A549 (cell line): Measurements from ENCODE around the gene CD70. TPM values are rescaled to one million over a fixed set of nuclear protein-coding genes. Genes with fewer than 3 reads are reported as not detected.
"Not testable (repeated sequence)": the region's sequence is repeated elsewhere in the genome, so short reads cannot be mapped to it uniquely, and the experiment has no call there.

Source experiments
- ATAC-seq, 2 experiments: fragments of 200-7000 bp in 1 of 2; fragments of >200 bp in 1 of 2; cut with Nextera tagmentation in 1 of 2; cut with Tn5 transposase in 1 of 2; 3 replicates each; pipeline versions ENCODE4 v1.8.0 to v1.9.1; 2018 to 2020; ENCODE audit warnings: mild to moderate bottlenecking in 1 of 2, moderate library complexity in 1 of 2
- CTCF ChIA-PET: fragments of 300-600 bp; sonication (Branson Sonifier 250); formaldehyde crosslinking; extraction: SDS; loops from one replicate; lab custom pipeline; 2021; ENCODE audit warnings: antibody characterized with exemption, inconsistent platforms; lab: Yijun Ruan, JAX
- POLR2A ChIA-PET: fragments of 350-600 bp; formaldehyde crosslinking; extraction: SDS; loops from one replicate; lab custom pipeline; 2021; ENCODE audit warnings: antibody characterized with exemption, inconsistent platforms; lab: Yijun Ruan, JAX
- DNase-seq, 2 experiments: peaks; one replicate each; pipeline versions ENCODE4 v3.0.0 to v3.0.0-alpha.2; 2011 to 2016; ENCODE audit warnings: low read depth in 1 of 2, low spot score in 1 of 2
- FAIRE-seq: peaks from 2 replicates; lab custom pipeline; 2011; peaks lifted over from hg19 to GRCh38; lab: Jason Lieb, UNC
- H3K27ac ChIP-seq, 2 experiments: fragments of >200 bp; sonication (Bioruptor Twin); formaldehyde crosslinking; 3 replicates each; pipeline ENCODE4 v1.5.1; 2016 to 2017
- H3K4me1 ChIP-seq: fragments of >200 bp; sonication (Bioruptor Twin); formaldehyde crosslinking; 3 replicates; pipeline ENCODE4 v1.6.1; 2016
- H3K4me2 ChIP-seq: fragments of >200 bp; sonication (Bioruptor Twin); formaldehyde crosslinking; 3 replicates; pipeline ENCODE4 v1.6.1; 2016
- H3K4me3 ChIP-seq: fragments of >200 bp; sonication (Bioruptor Twin); formaldehyde crosslinking; 3 replicates; pipeline ENCODE4 v1.5.1; 2016
- H3K9me3 ChIP-seq: fragments of >200 bp; sonication (Bioruptor Twin); formaldehyde crosslinking; 3 replicates; pipeline ENCODE4 v1.6.1; 2016
- CBX2 ChIP-seq: fragments of 200-600 bp; sonication (generic); IDR thresholded peaks from 2 replicates; pipeline ENCODE4 v1.6.1; 2016; ENCODE audit warnings: low read depth, mild to moderate bottlenecking, borderline replicate concordance
- CEBPB ChIP-seq, 2 experiments: fragments of >200 bp in 1 of 2; sonication (Bioruptor Twin) in 1 of 2; formaldehyde crosslinking in 1 of 2; IDR thresholded peaks; 2 replicates each; pipeline ENCODE4 v1.6.1; 2012 to 2016
- EHF ChIP-seq: fragments of 250-450 bp; sonication (Bioruptor Pico); IDR thresholded peaks from 2 replicates; pipeline ENCODE4 v1.5.0; 2020; ENCODE audit warnings: mild to moderate bottlenecking
- FOXS1 ChIP-seq: fragments of 250-450 bp; sonication (Bioruptor Pico); IDR thresholded peaks from 2 replicates; pipeline ENCODE4 v1.5.0; 2020; ENCODE audit warnings: mild to moderate bottlenecking, moderate library complexity
- HMGXB4 ChIP-seq: fragments of 250-450 bp; sonication (Bioruptor Pico); IDR thresholded peaks from 2 replicates; pipeline ENCODE4 v1.5.0; 2021; ENCODE audit warnings: mild to moderate bottlenecking, moderate library complexity, borderline replicate concordance
- HOXA7 ChIP-seq: fragments of 250-450 bp; sonication (Bioruptor Pico); IDR thresholded peaks from 2 replicates; pipeline ENCODE4 v1.5.0; 2020; ENCODE audit warnings: mild to moderate bottlenecking, moderate library complexity
- HOXB5 ChIP-seq: fragments of 250-450 bp; sonication (Bioruptor Pico); IDR thresholded peaks from 2 replicates; pipeline ENCODE4 v1.5.0; 2020; ENCODE audit warnings: mild to moderate bottlenecking, moderate library complexity
- KDM5A ChIP-seq: fragments of 200-600 bp; sonication (generic); IDR thresholded peaks from 2 replicates; pipeline ENCODE4 v1.6.1; 2016; ENCODE audit warnings: antibody characterized with exemption, mild to moderate bottlenecking
- MAFK ChIP-seq: fragments of 450-650 bp; IDR thresholded peaks from 2 replicates; pipeline ENCODE4 v1.6.1; 2014; ENCODE audit not compliant: partially characterized antibody
- MAZ ChIP-seq: fragments of 150-350 bp; IDR thresholded peaks from 2 replicates; pipeline ENCODE4 v1.6.1; 2014; ENCODE audit warnings: antibody characterized with exemption, low read depth, low read length, borderline replicate concordance
- NPAS2 ChIP-seq: fragments of 250-450 bp; sonication (Bioruptor Pico); IDR thresholded peaks from 2 replicates; pipeline ENCODE4 v1.8.0; 2022; ENCODE audit warnings: mild to moderate bottlenecking, moderate library complexity, borderline replicate concordance
- RAD21 ChIP-seq, 2 experiments: fragments of >200 bp in 1 of 2; sonication (Bioruptor Twin) in 1 of 2; formaldehyde crosslinking in 1 of 2; IDR thresholded peaks in 1 of 2; conservative IDR thresholded peaks in 1 of 2; 2 replicates in 1 of 2; 3 replicates in 1 of 2; pipeline ENCODE4 v1.6.1; 2012 to 2018; ENCODE audit warnings: inconsistent platforms in 1 of 2
- RARB ChIP-seq: fragments of 250-450 bp; sonication (Bioruptor Pico); IDR thresholded peaks from 2 replicates; pipeline ENCODE4 v1.8.0; 2021; ENCODE audit warnings: mild to moderate bottlenecking, moderate library complexity
- RCOR1 ChIP-seq: fragments of 150-350 bp; IDR thresholded peaks from 2 replicates; pipeline ENCODE4 v1.6.1; 2014; ENCODE audit warnings: antibody characterized with exemption, low read length, low read depth
- RFX5 ChIP-seq: fragments of 450-650 bp; IDR thresholded peaks from 2 replicates; pipeline ENCODE4 v1.7.1; 2014; ENCODE audit warnings: antibody characterized with exemption, mild to moderate bottlenecking, moderate library complexity
- SREBF2 ChIP-seq: fragments of 450-650 bp; IDR thresholded peaks from 2 replicates; pipeline ENCODE4 v1.6.1; 2014; ENCODE audit warnings: mild to moderate bottlenecking, moderate library complexity
- TP53 ChIP-seq: fragments of 250-450 bp; sonication (Bioruptor Pico); IDR thresholded peaks from 2 replicates; pipeline ENCODE4 v1.5.0; 2021; ENCODE audit warnings: mild to moderate bottlenecking, moderate library complexity
- WGBS: methylation state at CpG from one replicate; pipeline ENCODE4 v1.1.6; 2017; ENCODE audit errors: missing lambda C conversion rate; 5-methylcytosine and 5-hydroxymethylcytosine counted together
- polyA plus RNA-seq, 4 experiments: library from polyadenylated mRNA; depleted of rRNA in 3 of 4; stranded (reverse); fragments of >200 nt; fragmentation: RNase III in 1 of 4; extraction: RNeasy Plus Mini Kit Qiagen cat#74134 plus additional on column Dnase treatment in 1 of 4; gene quantifications; 2 replicates in 3 of 4; 3 replicates in 1 of 4; pipeline ENCODE4 v1.2.3, GENCODE V29; 2011 to 2017
- TF ChIP-seq, protein P1 (sequence below): fragments of 200-600 bp; sonication (generic); IDR thresholded peaks from 2 replicates; pipeline ENCODE4 v1.6.1; 2016; ENCODE audit warnings: antibody characterized with exemption, mild to moderate bottlenecking, moderate library complexity
- TF ChIP-seq, protein P2 (sequence below): fragments of 250-450 bp; sonication (Bioruptor Pico); IDR thresholded peaks from 2 replicates; pipeline ENCODE4 v1.5.0; 2020; ENCODE audit warnings: low read depth, mild to moderate bottlenecking, moderate library complexity
- TF ChIP-seq, protein P3 (sequence below): fragments of 450-650 bp; IDR thresholded peaks from 2 replicates; pipeline ENCODE4 v1.6.1; 2014; ENCODE audit warnings: antibody characterized with exemption

CD70 gene
- polyA plus RNA-seq, 2 of the 4 experiments (the other 2 are of a cell fraction), result 7.7 to 35.7 TPM

GRCh38 chr19:6599866-6600454, 9.0 kb upstream of the CD70 start:
- Histone ChIP-seq H3K4me3 (no peak overlapping the region), H3K9me3 (no peaks in the 10 kb centered on the region), H3K4me1 (no peaks in the 10 kb centered on the region; the same call in 1 of the 3 replicates), H3K27ac (no peak overlapping the region), H3K4me2 (no peak overlapping the region)
- no peak for DNase-seq
- no peak for ATAC-seq
- POLR2A ChIA-PET, result interaction anchor here (0.6 to 1.8 kb wide), 2 partner anchors 62 to 69 kb away, joined by 4 to 5 read pairs; partner anchors contain the start of gene TNFSF9
- no peak for FAIRE-seq
- no peak for TF ChIP-seq FOXS1
- no peak for TF ChIP-seq CEBPB (IDR thresholded peaks at IDR 0.05)
- no peak for TF ChIP-seq SREBF2
- TF ChIP-seq HMGXB4 (CRISPR knock-in tag), result no peak
- TF ChIP-seq KDM5A, result no peak
- no peak for TF ChIP-seq MAZ
- TF ChIP-seq NPAS2 (CRISPR knock-in tag), result no peak
- TF ChIP-seq RARB (CRISPR knock-in tag), result no peak
- TF ChIP-seq HOXB5 (CRISPR knock-in tag), result no peak
- TF ChIP-seq RFX5, result no peak
- TF ChIP-seq HOXA7 (CRISPR knock-in tag), result no peak
- TF ChIP-seq EHF (CRISPR knock-in tag), result no peak
- CTCF ChIA-PET, result interaction anchor here (0.6 kb wide), 1 partner anchor 315 kb away, joined by 3 read pairs; no protein-coding TSS in a partner anchor
- 93% methylated on average over 8 of the region's 8 CpGs for WGBS

- H3K4me3 ChIP-seq, CTCF ChIA-PET, POLR2A ChIA-PET, H3K4me1 ChIP-seq, H3K9me3 ChIP-seq, H3K4me2 ChIP-seq, FAIRE-seq, DNase-seq, ATAC-seq, H3K27ac ChIP-seq: not testable (repeated sequence)
- WGBS, result 75% methylated on average over 6 of the region's 6 CpGs
These were observed 7.4 kb upstream of the CD70 start for GRCh38 chr19:6598254-6598892.

DNA sequence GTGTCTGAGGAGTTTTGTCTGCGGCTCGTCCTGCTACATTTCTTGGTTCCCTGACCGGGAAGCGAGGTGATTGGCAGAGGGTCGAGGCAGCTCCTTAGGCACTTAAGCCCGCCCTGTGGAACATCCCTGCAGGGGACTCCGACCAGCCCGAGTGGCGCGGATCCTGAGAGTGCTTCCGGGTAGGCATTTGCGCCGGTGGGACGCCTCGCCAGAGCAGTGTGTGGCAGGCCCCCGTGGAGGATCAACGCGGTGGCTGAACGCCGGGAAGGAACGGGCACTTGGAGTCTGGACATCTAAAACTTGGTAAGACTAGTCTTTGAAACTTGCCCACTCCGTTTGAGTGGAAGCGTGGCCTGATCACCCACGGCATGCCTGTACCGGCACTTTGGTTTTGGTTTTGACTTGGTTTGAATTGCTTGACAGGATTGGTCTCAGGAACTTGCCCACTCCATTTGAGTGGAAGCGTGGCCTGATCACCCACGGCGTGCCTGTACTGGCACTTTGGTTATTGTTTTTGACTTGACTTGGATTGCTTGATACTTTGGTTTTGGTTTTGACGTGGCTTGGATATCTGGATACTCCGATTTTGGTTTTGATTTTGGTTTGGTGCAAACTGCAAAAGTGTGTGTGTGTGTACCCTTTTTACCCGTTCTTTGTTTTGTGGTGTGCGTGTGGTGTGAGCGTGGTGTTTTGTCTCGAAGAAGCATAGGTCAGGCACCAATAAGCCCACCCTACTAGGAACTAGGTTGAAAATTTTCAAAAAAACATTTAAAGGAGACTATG, 6.7 kb upstream of the CD70 start:
- CTCF ChIA-PET, H3K4me2 ChIP-seq, FAIRE-seq, H3K9me3 ChIP-seq, H3K27ac ChIP-seq, H3K4me1 ChIP-seq, ATAC-seq, DNase-seq, H3K4me3 ChIP-seq, POLR2A ChIA-PET: not testable (repeated sequence)
- 90% methylated on average over 31 of the region's 34 CpGs for WGBS

GRCh38 chr19:6596621-6597020, 5.7 kb upstream of the CD70 start:
- Histone ChIP-seq H3K4me2 (no peak overlapping the region), H3K27ac (no peak overlapping the region), H3K4me3 (no peak overlapping the region), H3K4me1 (no peaks in the 10 kb centered on the region; the same call in 2 of the 3 replicates), H3K9me3 (no peaks in the 10 kb centered on the region)
- POLR2A ChIA-PET, result no interaction called here
- CTCF ChIA-PET, result interaction anchor here (1.1 kb wide), 1 partner anchor 80 kb away, joined by 5 read pairs; no protein-coding TSS in a partner anchor
- no peak for FAIRE-seq
- no peak for DNase-seq
- 86% methylated on average over 7 of the region's 7 CpGs for WGBS
- no peak for ATAC-seq
- TF ChIP-seq RAD21 (conservative IDR thresholded peaks at IDR 0.05 in 1 of 2, IDR thresholded peaks at IDR 0.05 in 1 of 2) (no peak), TP53 (CRISPR knock-in tag) (no peak), RCOR1 (no peak), MAFK (no peak), FOXS1 (no peak), CBX2 (no peak)
- TF ChIP-seq, protein P1, sequence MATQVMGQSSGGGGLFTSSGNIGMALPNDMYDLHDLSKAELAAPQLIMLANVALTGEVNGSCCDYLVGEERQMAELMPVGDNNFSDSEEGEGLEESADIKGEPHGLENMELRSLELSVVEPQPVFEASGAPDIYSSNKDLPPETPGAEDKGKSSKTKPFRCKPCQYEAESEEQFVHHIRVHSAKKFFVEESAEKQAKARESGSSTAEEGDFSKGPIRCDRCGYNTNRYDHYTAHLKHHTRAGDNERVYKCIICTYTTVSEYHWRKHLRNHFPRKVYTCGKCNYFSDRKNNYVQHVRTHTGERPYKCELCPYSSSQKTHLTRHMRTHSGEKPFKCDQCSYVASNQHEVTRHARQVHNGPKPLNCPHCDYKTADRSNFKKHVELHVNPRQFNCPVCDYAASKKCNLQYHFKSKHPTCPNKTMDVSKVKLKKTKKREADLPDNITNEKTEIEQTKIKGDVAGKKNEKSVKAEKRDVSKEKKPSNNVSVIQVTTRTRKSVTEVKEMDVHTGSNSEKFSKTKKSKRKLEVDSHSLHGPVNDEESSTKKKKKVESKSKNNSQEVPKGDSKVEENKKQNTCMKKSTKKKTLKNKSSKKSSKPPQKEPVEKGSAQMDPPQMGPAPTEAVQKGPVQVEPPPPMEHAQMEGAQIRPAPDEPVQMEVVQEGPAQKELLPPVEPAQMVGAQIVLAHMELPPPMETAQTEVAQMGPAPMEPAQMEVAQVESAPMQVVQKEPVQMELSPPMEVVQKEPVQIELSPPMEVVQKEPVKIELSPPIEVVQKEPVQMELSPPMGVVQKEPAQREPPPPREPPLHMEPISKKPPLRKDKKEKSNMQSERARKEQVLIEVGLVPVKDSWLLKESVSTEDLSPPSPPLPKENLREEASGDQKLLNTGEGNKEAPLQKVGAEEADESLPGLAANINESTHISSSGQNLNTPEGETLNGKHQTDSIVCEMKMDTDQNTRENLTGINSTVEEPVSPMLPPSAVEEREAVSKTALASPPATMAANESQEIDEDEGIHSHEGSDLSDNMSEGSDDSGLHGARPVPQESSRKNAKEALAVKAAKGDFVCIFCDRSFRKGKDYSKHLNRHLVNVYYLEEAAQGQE, result no peak
- TF ChIP-seq, protein P2, sequence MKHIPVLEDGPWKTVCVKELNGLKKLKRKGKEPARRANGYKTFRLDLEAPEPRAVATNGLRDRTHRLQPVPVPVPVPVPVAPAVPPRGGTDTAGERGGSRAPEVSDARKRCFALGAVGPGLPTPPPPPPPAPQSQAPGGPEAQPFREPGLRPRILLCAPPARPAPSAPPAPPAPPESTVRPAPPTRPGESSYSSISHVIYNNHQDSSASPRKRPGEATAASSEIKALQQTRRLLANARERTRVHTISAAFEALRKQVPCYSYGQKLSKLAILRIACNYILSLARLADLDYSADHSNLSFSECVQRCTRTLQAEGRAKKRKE (CRISPR knock-in tag), result no peak
- TF ChIP-seq, protein P3, sequence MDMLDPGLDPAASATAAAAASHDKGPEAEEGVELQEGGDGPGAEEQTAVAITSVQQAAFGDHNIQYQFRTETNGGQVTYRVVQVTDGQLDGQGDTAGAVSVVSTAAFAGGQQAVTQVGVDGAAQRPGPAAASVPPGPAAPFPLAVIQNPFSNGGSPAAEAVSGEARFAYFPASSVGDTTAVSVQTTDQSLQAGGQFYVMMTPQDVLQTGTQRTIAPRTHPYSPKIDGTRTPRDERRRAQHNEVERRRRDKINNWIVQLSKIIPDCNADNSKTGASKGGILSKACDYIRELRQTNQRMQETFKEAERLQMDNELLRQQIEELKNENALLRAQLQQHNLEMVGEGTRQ, result no peak
